ENCODE results near the gene EXOSC3. TPM values are rescaled to one million over a fixed set of nuclear protein-coding genes. Genes with fewer than 3 reads are reported as not detected.

Gene EXOSC3
- polyA plus RNA-seq, 6 donors from 2014 or later: 28.9 to 39.5 (median 33.1) TPM

DNA sequence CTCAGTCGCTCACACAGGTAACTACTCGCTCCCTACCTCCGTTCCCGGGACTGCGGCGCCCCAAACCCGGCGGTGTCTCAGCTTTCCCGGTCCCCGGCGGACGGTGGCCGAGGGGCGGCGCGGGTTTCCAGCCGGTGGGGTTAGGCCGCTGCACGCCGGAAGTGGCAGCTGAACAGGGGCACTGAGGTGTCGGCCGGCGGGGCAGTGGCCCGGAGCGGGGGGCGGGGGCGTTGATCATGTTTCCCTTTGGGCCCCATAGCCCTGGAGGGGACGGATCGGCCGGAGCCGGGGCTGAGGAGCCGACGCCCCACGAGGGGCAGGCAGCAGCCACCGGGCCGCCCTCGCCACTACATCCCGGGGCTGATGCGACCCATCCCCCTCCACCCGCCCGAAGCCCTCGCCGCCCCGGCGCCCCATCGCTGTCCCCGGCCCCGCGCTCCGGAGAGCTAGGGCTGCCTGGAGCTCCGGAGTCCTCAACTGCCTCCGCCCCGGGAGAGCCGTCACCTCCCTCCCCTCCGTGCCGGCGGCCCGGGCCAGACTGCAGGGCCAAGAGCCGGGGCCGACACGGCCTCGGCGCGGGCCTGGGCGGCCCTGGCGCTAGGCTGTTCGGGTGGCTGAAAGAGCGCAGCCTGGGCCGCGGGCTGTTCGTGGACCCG is 15.9 kb upstream of the EXOSC3 start, which contains the start of gene DCAF10:
Gene DCAF10 (plus strand): TSS at position 167 of the 656 bp plus-strand sequence. CDS start 70 bp downstream, at position 237.
- Mint-ChIP-seq H3K4me3 (peak within 1 kb of the TSS; percentile 86 to 94 (median 91)), H3K4me1 (peaks cover 20 to 42% (median 32%) of the 10 kb centered on the region in 3 donors), H3K27ac (peak within 1 kb of the TSS; percentile 72 to 92 (median 84)), H3K9me3 (peaks cover 0 to 2% (median 0%) of the 10 kb centered on the region in 7 donors), H3K27me3 (no peaks in the 10 kb centered on the region), H3K36me3 (no peaks in the 10 kb centered on the region)
- peak; percentile 79 to 84 for ATAC-seq (ENCODE audit: low read depth in 2 of 2)
- DNase-seq: peak; percentile 90

DNA sequence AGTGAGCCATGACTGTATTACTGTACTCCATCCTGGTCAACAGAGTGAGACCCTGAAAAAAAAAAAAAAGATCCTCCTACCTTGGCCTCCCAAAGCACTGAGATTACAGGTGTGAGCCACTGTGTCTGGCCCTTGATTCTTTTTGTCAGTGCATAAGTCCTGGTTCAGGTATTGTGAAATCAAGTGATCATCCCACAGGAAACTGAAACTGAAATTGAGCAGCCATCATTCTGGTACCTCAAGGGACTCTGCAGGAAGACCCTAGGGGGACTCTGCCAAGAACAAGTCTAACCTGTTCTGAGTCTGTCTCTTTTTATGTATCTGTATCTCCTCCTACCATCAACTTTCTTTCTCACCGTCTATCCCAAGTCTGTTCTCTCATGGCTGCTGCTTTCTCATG is 13.8 kb upstream of the EXOSC3 start:
- Mint-ChIP-seq H3K27ac (peak overlapping the region in 1 of 6 donors; percentile 49), H3K4me3 (peak overlapping the region in 5 of 8 donors; percentile 29 to 93 (median 54)), H3K36me3 (no peaks in the 10 kb centered on the region), H3K27me3 (no peaks in the 10 kb centered on the region), H3K9me3 (peaks cover 0 to 2% (median 0%) of the 10 kb centered on the region in 7 donors), H3K4me1 (peaks cover 20 to 35% (median 26%) of the 10 kb centered on the region in 3 donors)
- ATAC-seq (ENCODE audit: low read depth in 2 of 2) (no peak), DNase-seq (no peak)

DNA sequence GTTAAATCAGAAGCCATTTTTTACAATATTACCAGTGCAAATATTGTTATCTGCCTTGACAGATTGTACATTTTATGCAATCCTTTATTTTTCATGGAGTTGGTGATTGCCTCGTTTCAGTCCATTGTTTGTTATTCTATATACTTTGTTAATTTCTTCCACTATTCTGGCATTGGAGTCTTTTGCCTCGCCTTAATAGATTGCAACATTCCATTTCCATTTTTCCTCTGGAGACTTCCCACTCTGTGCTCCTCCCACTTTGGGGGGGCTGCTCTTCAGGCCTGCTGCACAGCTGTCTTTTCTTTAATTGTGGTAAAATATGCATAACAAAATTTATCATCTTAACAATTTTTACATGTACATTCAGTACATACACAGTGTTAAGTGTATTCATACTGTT is 11.4 kb upstream of the EXOSC3 start:
- no peaks in the 10 kb centered on the region for H3K36me3 Mint-ChIP-seq
- DNase-seq: no peak
- peaks cover 7 to 18% (median 13%) of the 10 kb centered on the region in 3 donors for H3K4me1 Mint-ChIP-seq
- no peak overlapping the region for H3K27ac Mint-ChIP-seq
- peak overlapping the region in 1 of 8 donors; percentile 13 for H3K4me3 Mint-ChIP-seq
- peaks cover 0 to under 1% (median 0%) of the 10 kb centered on the region in 7 donors for H3K9me3 Mint-ChIP-seq
- no peak for ATAC-seq (ENCODE audit: low read depth in 2 of 2)
- peaks cover 0 to 4% (median 2%) of the 10 kb centered on the region in 3 donors for H3K27me3 Mint-ChIP-seq

DNA sequence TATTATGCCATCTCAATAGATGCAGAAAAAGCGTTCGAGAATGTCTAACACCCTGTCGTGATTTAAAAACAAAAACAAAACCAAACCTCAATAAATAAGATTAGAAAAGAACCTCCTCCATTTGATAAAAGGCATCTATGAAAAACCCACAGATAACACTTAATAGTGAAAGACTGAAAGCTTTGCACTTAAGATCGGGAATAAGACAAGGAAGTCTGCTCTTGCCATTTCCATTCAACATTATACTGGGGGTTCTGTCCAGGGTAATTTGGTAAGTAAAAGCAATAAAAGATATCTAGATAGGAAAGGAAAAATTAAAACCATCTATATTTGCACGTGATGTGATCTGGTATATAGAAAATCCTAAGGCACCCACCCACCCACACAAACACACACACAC is 7.3 kb upstream of the EXOSC3 start:
- H3K36me3 Mint-ChIP-seq: no peaks in the 10 kb centered on the region
- peaks cover 0 to 3% (median 0%) of the 10 kb centered on the region in 7 donors for H3K9me3 Mint-ChIP-seq
- no peaks in the 10 kb centered on the region for H3K4me1 Mint-ChIP-seq
- ATAC-seq (ENCODE audit: low read depth in 2 of 2) (no peak), DNase-seq (no peak)
- no peak overlapping the region for H3K27ac Mint-ChIP-seq
- H3K27me3 Mint-ChIP-seq: peaks cover 3 to 17% (median 7%) of the 10 kb centered on the region in 3 donors
- H3K4me3 Mint-ChIP-seq: no peak overlapping the region

DNA sequence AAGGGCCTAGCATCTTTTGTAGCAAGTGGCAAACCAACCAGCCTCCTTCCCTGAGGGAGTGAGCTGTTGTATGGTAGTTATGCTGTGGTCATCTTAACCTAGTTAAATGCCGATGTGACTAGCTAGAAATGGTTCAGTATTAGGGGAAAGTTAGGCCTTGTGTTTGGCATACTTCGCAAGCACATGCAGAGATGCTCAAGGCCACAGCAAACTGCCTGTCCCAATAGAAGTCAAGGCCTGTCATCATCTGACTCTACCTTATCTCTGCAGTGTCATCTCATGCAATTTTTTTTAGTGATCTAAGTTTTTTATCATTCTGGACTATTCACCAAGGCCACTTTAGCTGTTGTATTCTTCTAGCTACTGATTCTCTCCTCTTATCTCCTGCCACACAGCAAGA is 5.2 kb upstream of the EXOSC3 start:
- H3K36me3 Mint-ChIP-seq: no peaks in the 10 kb centered on the region
- H3K4me3 Mint-ChIP-seq: peak overlapping the region in 1 of 8 donors; percentile 22
- H3K4me1 Mint-ChIP-seq: peaks cover 3 to 8% (median 4%) of the 10 kb centered on the region in 3 donors
- peaks cover 3 to 17% (median 7%) of the 10 kb centered on the region in 3 donors for H3K27me3 Mint-ChIP-seq
- H3K9me3 Mint-ChIP-seq: peaks cover 0 to 3% (median 0%) of the 10 kb centered on the region in 7 donors
- no peak overlapping the region for H3K27ac Mint-ChIP-seq
- ATAC-seq (ENCODE audit: low read depth in 2 of 2) (no peak), DNase-seq (no peak)

DNA sequence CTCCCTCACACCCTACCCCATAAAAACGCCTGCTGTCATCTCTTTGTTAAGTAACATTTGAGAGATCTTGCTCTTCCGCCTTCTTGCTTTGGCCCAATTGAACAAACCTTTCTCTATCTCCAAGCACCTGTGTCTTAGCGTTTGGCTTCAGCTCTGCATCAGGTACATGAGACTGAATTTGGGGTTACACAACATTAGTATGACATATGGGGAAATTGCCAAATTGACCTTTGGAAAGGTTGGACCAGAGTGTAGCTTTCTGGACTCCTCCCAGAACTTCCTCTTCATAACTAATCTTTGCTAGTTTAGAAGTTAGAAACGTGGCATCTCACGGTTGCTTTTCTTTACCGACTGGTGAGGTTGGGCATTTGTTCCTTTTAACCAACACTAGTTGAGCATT is 3.5 kb upstream of the EXOSC3 start:
- Mint-ChIP-seq H3K36me3 (peaks cover 0 to 1% of the 10 kb centered on the region in 2 donors), H3K27ac (peak overlapping the region in 1 of 6 donors; percentile 5), H3K9me3 (peaks cover 0 to 3% (median 0%) of the 10 kb centered on the region in 7 donors), H3K4me3 (peak overlapping the region in 3 of 8 donors; percentile 17 to 78 (median 26)), H3K4me1 (peaks cover 12 to 23% (median 13%) of the 10 kb centered on the region in 3 donors), H3K27me3 (peaks cover 3 to 17% (median 7%) of the 10 kb centered on the region in 3 donors)
- no peak for DNase-seq
- ATAC-seq (ENCODE audit: low read depth in 2 of 2): no peak

DNA sequence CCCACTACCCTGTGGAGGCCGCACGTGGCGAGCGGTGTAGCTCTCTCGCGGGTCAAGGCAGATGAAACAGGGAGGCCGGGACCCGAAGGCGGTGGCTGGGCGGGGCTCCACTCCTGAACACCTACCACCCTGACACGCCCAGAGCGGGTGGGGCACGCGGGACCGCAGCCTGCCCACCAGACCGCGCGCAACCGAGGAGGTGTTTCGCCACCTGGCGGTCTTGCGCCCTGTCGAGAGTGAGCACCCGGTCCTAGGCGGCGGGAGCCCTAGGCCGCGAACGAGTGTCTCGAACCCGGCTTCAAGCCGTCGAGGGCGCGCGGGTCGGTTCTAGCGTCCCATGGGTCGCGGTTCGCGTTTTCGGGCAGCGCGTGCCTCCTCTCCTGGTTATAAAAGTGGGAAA is 2.2 kb upstream of the EXOSC3 start:
- DNase-seq (no peak), ATAC-seq (ENCODE audit: low read depth in 2 of 2) (no peak)
- Mint-ChIP-seq H3K4me1 (peaks cover 18 to 31% (median 23%) of the 10 kb centered on the region in 3 donors), H3K36me3 (peaks cover 0 to 14% of the 10 kb centered on the region in 2 donors), H3K27ac (no peak overlapping the region), H3K9me3 (peaks cover 0 to 3% (median 0%) of the 10 kb centered on the region in 7 donors), H3K4me3 (peak overlapping the region in 2 of 8 donors; percentile 29 to 78), H3K27me3 (peaks cover 3 to 17% (median 7%) of the 10 kb centered on the region in 3 donors)

DNA sequence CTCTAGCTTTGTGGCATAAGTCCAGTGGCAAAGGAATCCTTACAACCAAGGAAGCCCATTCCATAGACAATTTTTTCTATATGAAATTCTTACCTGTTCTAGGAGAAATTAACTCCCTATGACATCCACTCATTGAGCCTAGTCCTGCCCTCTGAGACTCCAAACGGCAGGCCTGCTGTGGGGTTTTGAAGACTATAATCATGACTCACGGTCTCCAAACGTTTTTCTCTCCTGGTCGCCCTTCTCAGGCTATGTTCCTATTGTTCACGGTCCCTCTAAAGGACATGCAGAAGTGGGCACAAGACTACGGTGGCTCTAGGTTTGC is 611 bp downstream of the EXOSC3 start:
- ATAC-seq (ENCODE audit: low read depth in 2 of 2) (no peak), DNase-seq (no peak)
- Mint-ChIP-seq H3K27ac (peak overlapping the region in 5 of 6 donors; percentile 81 to 99 (median 95)), H3K4me1 (peaks cover 18 to 32% (median 25%) of the 10 kb centered on the region in 3 donors), H3K27me3 (peaks cover 0 to 12% (median 3%) of the 10 kb centered on the region in 3 donors), H3K36me3 (peaks cover 4 to 18% of the 10 kb centered on the region in 2 donors), H3K4me3 (peak overlapping the region; percentile 96 to 100 (median 98)), H3K9me3 (no peaks in the 10 kb centered on the region)

DNA sequence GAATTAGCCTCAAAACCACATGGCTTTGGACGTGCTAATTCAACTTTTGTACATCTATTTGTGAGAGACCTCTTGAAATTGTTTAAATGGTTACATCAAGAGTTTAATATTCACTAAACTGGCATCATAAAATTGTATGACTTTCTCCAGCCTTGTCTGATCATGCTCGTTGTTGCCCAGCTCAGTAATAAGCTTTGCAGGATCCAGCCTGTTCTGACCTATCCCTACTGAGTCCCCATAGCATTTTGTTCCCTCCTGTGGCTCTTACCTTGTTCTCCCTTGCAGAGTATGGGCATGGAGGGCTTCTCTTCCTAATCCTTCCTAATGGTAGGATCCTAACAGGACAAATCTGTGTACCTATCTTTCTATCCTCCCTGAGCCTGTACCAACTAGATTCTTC is 6.3 kb downstream of the EXOSC3 start:
- Mint-ChIP-seq H3K27ac (peak overlapping the region in 2 of 6 donors; percentile 70 to 79), H3K4me3 (peak overlapping the region in 1 of 8 donors; percentile 9), H3K36me3 (peaks cover 8 to 33% of the 10 kb centered on the region in 2 donors)

DNA sequence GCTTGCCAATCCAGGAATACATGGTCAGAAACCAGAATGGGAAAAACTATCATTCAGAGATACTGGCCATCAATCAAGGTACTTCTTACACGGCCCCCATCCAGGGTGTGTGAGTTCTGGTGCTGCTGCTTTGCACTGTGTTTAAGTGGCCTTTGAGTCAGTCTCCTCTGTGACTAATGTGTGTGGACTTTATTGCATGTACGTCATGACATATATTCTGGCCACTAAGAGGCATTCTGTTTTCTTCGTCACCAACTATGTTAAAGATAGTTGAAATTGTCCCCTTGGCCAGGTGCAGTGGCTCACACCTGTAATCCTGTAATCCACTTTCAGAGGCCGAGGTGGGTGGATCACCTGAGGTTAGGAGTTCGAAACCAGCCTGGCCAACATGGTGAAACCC is 8.5 kb downstream of the EXOSC3 start:
- H3K9me3 Mint-ChIP-seq: no peaks in the 10 kb centered on the region
- no peaks in the 10 kb centered on the region for H3K27me3 Mint-ChIP-seq
- H3K27ac Mint-ChIP-seq: no peak overlapping the region
- peaks cover 7 to 15% of the 10 kb centered on the region in 2 donors for H3K36me3 Mint-ChIP-seq
- DNase-seq: no peak
- peaks cover 0 to 9% (median 8%) of the 10 kb centered on the region in 3 donors for H3K4me1 Mint-ChIP-seq
- ATAC-seq (ENCODE audit: low read depth in 2 of 2): no peak
- H3K4me3 Mint-ChIP-seq: no peak overlapping the region

More for the DNA sequence above, 6.3 kb downstream of the EXOSC3 start:
- DNase-seq (no peak), ATAC-seq (ENCODE audit: low read depth in 2 of 2) (no peak)
- no peaks in the 10 kb centered on the region for H3K9me3 Mint-ChIP-seq
- H3K27me3 Mint-ChIP-seq: no peaks in the 10 kb centered on the region
- H3K4me1 Mint-ChIP-seq: peaks cover 12 to 18% (median 15%) of the 10 kb centered on the region in 3 donors

DNA sequence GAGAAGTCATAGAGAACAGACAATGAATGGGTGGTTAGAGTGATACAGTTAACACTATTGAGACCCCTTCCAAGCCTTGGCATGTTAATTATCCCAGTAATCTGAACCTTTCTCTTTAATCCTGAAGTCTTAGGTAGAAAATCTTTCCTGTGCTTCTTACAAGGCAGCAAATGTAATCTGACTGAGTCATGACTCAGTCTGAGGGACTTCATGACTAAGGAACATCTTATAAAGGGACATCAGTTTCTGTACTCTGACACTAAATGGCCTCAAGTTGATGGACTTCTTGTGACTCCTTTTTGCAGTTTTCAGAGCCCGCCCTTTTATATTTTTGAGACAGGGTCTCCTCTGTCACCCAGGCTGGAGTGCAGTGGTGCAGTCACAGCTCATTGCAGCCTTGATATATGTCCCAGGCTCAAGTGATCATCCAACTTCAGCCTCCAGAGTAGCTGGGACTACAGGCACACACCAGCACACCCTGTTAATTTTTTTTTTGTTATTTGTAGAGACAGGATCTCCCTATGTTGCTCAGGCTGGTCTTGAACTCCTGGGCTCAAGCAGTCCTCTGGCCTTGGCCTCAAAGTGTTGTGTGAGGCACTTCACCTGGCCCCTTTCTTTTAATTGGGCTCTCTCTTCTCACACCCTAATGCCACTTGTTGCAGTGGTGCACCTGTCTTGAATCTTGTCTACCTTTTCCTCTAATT is 9.5 kb downstream of the EXOSC3 start:
- no peak for DNase-seq
- no peaks in the 10 kb centered on the region for H3K27me3 Mint-ChIP-seq
- no peaks in the 10 kb centered on the region for H3K9me3 Mint-ChIP-seq
- no peak overlapping the region for H3K4me3 Mint-ChIP-seq
- ATAC-seq (ENCODE audit: low read depth in 2 of 2): no peak
- H3K27ac Mint-ChIP-seq: no peak overlapping the region
- H3K36me3 Mint-ChIP-seq: peaks cover 4 to 15% of the 10 kb centered on the region in 2 donors
- peaks cover 0 to 9% (median 8%) of the 10 kb centered on the region in 3 donors for H3K4me1 Mint-ChIP-seq

DNA sequence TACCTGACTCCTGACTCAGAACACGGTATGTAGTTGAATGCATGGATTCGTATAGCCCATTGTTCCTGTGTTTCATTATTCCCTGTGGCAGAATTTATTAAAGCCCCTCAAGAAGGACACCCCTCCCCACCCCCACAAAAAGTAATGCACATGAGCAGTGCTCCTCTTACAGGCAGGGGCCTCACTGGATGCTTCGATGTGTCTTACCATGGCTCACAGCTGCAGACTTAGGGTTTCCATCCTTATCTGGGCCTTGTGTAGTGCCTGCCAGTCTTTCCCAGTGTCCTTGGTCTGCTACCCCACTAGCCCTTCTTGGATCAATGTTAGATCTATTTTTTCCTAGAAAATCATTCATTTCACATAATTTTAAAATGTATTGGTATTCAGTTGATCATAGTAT is 14.9 kb downstream of the EXOSC3 start:
- Mint-ChIP-seq H3K27ac (peak overlapping the region in 2 of 6 donors; percentile 49 to 59), H3K36me3 (peaks cover 0 to 8% of the 10 kb centered on the region in 2 donors)

DNA sequence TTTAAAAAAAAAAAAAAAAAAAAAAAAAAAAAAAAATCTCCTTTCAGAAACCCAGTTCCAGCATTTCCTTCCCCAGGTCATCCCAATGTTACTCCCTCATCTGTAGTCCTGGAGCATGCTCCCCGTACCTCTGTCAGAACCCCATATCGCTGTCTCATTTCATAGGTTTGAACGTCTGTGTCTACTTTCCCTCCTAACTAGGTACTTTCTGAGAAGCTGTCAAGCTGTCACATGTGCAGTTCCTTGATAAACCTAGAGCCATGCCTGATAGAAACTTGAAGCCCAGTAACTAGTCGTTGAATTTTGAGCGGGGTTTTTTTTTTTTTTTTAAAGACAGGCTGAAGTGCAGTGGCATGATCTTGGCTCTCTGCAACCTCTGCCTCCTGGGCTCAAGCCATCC is 15.6 kb downstream of the EXOSC3 start:
- Mint-ChIP-seq H3K27me3 (no peaks in the 10 kb centered on the region), H3K4me1 (peaks cover 0 to 4% (median 0%) of the 10 kb centered on the region in 3 donors), H3K9me3 (peaks cover 0 to 2% (median 0%) of the 10 kb centered on the region in 7 donors), H3K36me3 (peaks cover 0 to 8% of the 10 kb centered on the region in 2 donors), H3K4me3 (no peak overlapping the region), H3K27ac (peak overlapping the region in 1 of 6 donors; percentile 30)
- no peak for ATAC-seq (ENCODE audit: low read depth in 2 of 2)
- DNase-seq: no peak

More for the DNA sequence above, 14.9 kb downstream of the EXOSC3 start:
- Mint-ChIP-seq H3K9me3 (peaks cover 0 to 2% (median 0%) of the 10 kb centered on the region in 7 donors), H3K27me3 (no peaks in the 10 kb centered on the region), H3K4me1 (peaks cover 0 to 4% (median 0%) of the 10 kb centered on the region in 3 donors), H3K4me3 (no peak overlapping the region)
- no peak for ATAC-seq (ENCODE audit: low read depth in 2 of 2)
- DNase-seq: no peak

Measured in naive B cell (primary cell).